Adipocyte (in vitro differentiated cells): ENCODE data around the gene HCAR3.
"Not testable (repeated sequence)": the region's sequence is repeated elsewhere in the genome, so short reads cannot be mapped to it uniquely, and the experiment has no call there.

Experiments used
- DNase-seq: peaks from one replicate; pipeline ENCODE4 v3.0.0-alpha.2; 2015; ENCODE audit warnings: low read depth
- H3K27me3 ChIP-seq: replicated peaks from 2 replicates; pipeline ENCODE4 v1.7.0; 2013; ENCODE audit warnings: mild to moderate bottlenecking, low read length, moderate library complexity; ENCODE audit not compliant: control insufficient read depth, insufficient read depth
- H3K36me3 ChIP-seq: 2 replicates; pipeline ENCODE4 v1.7.0; 2013; ENCODE audit warnings: low read length, mild to moderate bottlenecking, moderate library complexity; ENCODE audit not compliant: control insufficient read depth, insufficient read depth, severe bottlenecking
- H3K4me1 ChIP-seq: 2 replicates; pipeline ENCODE4 v1.7.0; 2013; ENCODE audit warnings: mild to moderate bottlenecking, low read length, moderate library complexity; ENCODE audit not compliant: control insufficient read depth, insufficient read depth
- H3K4me3 ChIP-seq: 2 replicates; pipeline ENCODE4 v1.7.0; 2013; ENCODE audit warnings: mild to moderate bottlenecking, low read length, moderate library complexity
- H3K9ac ChIP-seq: 2 replicates; pipeline ENCODE4 v1.7.0; 2013; ENCODE audit warnings: mild to moderate bottlenecking, low read length, moderate library complexity
- H3K9me3 ChIP-seq: 2 replicates; pipeline ENCODE4 v1.7.0; 2013; ENCODE audit warnings: mild to moderate bottlenecking, low read length, moderate library complexity; ENCODE audit not compliant: control insufficient read depth

HCAR3 gene

GRCh38 chr12:122687086-122687485, 29.5 kb downstream of the HCAR3 start:
- no peak for DNase-seq
- Histone ChIP-seq H3K9me3 (no peaks in the 10 kb centered on the region), H3K4me3 (no peak overlapping the region), H3K4me1 (peaks cover 21% of the 10 kb centered on the region), H3K27me3 (no peaks in the 10 kb centered on the region), H3K36me3 (no peaks in the 10 kb centered on the region), H3K9ac (no peak overlapping the region)

DNA sequence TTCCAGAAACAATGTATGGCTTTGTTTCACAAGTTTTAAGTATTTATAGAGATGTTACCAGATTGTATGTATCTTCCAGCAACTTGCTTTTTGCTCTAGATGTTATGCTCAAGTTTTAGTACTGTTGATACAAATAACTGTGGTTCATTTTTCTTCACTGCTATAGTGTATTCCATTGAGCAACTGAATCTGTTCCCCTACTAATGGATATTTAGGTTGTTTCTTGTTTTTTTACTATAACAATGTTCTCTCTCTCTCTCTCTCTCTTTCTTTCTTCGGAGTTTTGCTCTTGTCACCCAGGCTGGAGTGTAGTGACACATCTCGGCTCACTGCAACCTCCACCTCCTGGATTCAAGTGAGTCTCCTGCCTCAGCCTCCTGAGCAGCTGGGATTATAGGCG, 30.1 kb downstream of the HCAR3 start:
- H3K9ac ChIP-seq, result no peak overlapping the region
- H3K4me3 ChIP-seq, result no peak overlapping the region
- H3K27me3 ChIP-seq, result no peaks in the 10 kb centered on the region
- DNase-seq, result no peak
- H3K36me3 ChIP-seq, result no peaks in the 10 kb centered on the region
- H3K4me1 ChIP-seq, result peaks cover 27% of the 10 kb centered on the region
- no peaks in the 10 kb centered on the region for H3K9me3 ChIP-seq

- Histone ChIP-seq H3K36me3 (no peaks in the 10 kb centered on the region), H3K27me3 (no peaks in the 10 kb centered on the region), H3K9me3 (no peaks in the 10 kb centered on the region), H3K4me1 (peaks cover 35% of the 10 kb centered on the region), H3K4me3 (no peak overlapping the region), H3K9ac (no peak overlapping the region)
- no peak for DNase-seq
Measured at GRCh38 chr12:122684297-122684813, 32.3 kb downstream of the HCAR3 start.

DNA sequence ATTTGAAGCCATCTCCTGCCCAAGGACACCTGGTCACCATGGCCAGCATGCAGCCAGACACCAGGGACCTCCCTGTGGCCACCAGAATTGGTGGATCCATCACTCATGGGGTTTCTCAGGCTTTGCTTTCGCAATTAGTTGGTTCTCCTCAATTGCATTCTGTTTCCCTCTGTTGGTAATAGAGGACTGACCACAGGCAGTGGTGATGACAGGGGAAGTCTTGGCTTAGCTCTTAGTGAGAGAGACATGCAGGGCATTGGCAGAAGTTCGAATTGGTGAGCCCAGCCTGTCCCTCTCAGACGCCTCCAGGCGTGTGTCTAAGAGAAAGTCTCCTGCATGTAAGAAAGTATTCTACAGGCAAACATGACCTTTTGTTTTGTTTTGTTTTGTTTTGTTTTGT, 34.8 kb downstream of the HCAR3 start:
- no peaks in the 10 kb centered on the region for H3K36me3 ChIP-seq
- DNase-seq, result peak; percentile 68
- peaks cover 50% of the 10 kb centered on the region for H3K4me1 ChIP-seq
- H3K4me3 ChIP-seq, result no peak overlapping the region
- H3K9ac ChIP-seq, result no peak overlapping the region
- H3K27me3 ChIP-seq, result no peaks in the 10 kb centered on the region
- no peaks in the 10 kb centered on the region for H3K9me3 ChIP-seq

GRCh38 chr12:122680989-122681388, 35.6 kb downstream of the HCAR3 start:
- not testable (repeated sequence) for H3K27me3 ChIP-seq, H3K4me3 ChIP-seq, H3K9ac ChIP-seq, H3K9me3 ChIP-seq, H3K36me3 ChIP-seq, DNase-seq
- peaks cover 50% of the 10 kb centered on the region for H3K4me1 ChIP-seq

GRCh38 chr12:122676781-122677180, 39.8 kb downstream of the HCAR3 start:
- not testable (repeated sequence) for H3K9ac ChIP-seq, H3K27me3 ChIP-seq, DNase-seq, H3K4me3 ChIP-seq, H3K36me3 ChIP-seq, H3K9me3 ChIP-seq
- H3K4me1 ChIP-seq, result peaks cover 31% of the 10 kb centered on the region

DNA sequence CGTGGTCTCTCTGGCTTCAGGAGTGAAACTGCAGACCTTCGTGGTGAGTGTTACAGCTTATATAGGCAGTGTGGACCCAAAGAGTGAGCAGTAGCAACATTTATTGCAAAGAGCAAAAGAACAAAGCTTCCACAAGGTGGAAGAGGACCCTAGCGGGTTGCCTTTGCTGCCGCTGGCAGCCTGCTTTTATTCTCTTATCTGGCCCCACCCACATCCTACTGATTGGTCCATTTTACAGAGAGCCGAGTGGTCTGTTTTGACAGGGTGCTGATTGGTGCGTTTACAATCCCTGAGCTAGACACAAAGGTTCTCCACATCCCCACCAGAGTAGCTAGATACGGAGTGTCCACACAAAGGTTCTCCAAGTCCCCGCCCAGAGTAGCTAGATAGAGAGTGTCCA, 40.6 kb downstream of the HCAR3 start:
- not testable (repeated sequence) for H3K9me3 ChIP-seq, H3K4me3 ChIP-seq, H3K9ac ChIP-seq, DNase-seq, H3K36me3 ChIP-seq, H3K27me3 ChIP-seq
- H3K4me1 ChIP-seq, result peaks cover 23% of the 10 kb centered on the region

GRCh38 chr12:122672515-122672914, 44.1 kb downstream of the HCAR3 start:
- Histone ChIP-seq H3K27me3 (no peaks in the 10 kb centered on the region), H3K4me1 (peaks cover 15% of the 10 kb centered on the region), H3K9me3 (no peaks in the 10 kb centered on the region), H3K36me3 (no peaks in the 10 kb centered on the region), H3K9ac (no peak overlapping the region), H3K4me3 (no peak overlapping the region)
- no peak for DNase-seq

- H3K4me1 ChIP-seq, result peaks cover 11% of the 10 kb centered on the region
Measured at GRCh38 chr12:122669397-122670070, 47.1 kb downstream of the HCAR3 start.

GRCh38 chr12:122668268-122668667, 48.3 kb downstream of the HCAR3 start:
- Histone ChIP-seq H3K36me3 (no peaks in the 10 kb centered on the region), H3K9ac (no peak overlapping the region), H3K4me1 (peaks cover 11% of the 10 kb centered on the region), H3K27me3 (no peaks in the 10 kb centered on the region), H3K4me3 (no peak overlapping the region), H3K9me3 (no peaks in the 10 kb centered on the region)
- DNase-seq, result no peak

More at GRCh38 chr12:122669397-122670070, 47.1 kb downstream of the HCAR3 start:
- H3K9me3 ChIP-seq, result no peaks in the 10 kb centered on the region
- H3K27me3 ChIP-seq, result no peaks in the 10 kb centered on the region
- H3K9ac ChIP-seq, result peak overlapping the region; percentile 20
- H3K36me3 ChIP-seq, result no peaks in the 10 kb centered on the region
- peak; percentile 69 for DNase-seq
- peak overlapping the region; percentile 51 for H3K4me3 ChIP-seq

DNA sequence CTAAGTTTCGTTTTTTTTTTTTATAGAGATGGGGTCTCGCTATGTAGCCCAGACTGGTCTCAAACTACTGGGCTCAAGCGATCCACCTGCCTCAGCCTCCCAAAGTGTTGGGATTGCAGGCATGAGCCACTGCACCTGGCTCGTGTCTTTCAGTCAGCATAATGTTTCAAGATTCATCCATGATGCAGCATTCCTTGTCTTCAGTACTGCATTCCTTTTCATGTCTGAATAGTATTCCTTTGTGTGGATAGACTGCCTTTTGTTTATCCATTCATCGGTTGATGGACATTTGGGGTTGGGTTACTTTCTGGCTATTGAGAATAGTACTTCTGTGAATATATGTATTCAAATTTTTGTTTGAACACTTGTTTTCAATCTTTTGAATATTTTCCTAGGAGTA, 50.9 kb downstream of the HCAR3 start:
- no peaks in the 10 kb centered on the region for H3K27me3 ChIP-seq
- no peak for DNase-seq
- H3K4me3 ChIP-seq, result no peak overlapping the region
- no peaks in the 10 kb centered on the region for H3K36me3 ChIP-seq
- H3K9me3 ChIP-seq, result no peaks in the 10 kb centered on the region
- no peak overlapping the region for H3K9ac ChIP-seq
- peaks cover 11% of the 10 kb centered on the region for H3K4me1 ChIP-seq

DNA sequence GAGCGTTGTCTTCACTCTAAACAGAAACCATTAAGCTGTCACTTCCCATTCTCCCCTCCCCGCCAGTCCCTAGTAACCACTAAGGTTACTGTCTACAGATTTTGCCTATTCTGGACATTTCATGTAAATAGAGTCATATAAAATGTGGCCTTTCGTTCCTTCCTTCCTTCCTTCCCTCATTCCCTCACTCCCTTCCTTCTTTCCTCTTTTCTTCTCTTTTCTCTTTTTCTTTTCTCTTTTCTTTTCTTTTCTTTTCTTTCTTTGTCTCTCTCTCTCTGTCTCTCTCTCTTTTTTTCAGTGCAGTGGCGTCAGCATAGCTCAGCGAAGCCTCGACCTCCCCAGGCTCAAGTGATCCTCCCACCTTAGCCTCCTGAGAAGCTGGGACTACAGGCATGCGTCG, 51.3 kb downstream of the HCAR3 start:
- Histone ChIP-seq H3K9ac (no peak overlapping the region), H3K4me3 (no peak overlapping the region), H3K4me1 (peaks cover 11% of the 10 kb centered on the region), H3K27me3 (no peaks in the 10 kb centered on the region), H3K36me3 (no peaks in the 10 kb centered on the region), H3K9me3 (no peaks in the 10 kb centered on the region)
- DNase-seq, result no peak
